ENCODE measurements around the gene COX7C.

Gene COX7C

GRCh38 chr5:86665984-86666760 is 48.4 kb downstream of the COX7C start:
- TF ChIP-seq, protein P1, sequence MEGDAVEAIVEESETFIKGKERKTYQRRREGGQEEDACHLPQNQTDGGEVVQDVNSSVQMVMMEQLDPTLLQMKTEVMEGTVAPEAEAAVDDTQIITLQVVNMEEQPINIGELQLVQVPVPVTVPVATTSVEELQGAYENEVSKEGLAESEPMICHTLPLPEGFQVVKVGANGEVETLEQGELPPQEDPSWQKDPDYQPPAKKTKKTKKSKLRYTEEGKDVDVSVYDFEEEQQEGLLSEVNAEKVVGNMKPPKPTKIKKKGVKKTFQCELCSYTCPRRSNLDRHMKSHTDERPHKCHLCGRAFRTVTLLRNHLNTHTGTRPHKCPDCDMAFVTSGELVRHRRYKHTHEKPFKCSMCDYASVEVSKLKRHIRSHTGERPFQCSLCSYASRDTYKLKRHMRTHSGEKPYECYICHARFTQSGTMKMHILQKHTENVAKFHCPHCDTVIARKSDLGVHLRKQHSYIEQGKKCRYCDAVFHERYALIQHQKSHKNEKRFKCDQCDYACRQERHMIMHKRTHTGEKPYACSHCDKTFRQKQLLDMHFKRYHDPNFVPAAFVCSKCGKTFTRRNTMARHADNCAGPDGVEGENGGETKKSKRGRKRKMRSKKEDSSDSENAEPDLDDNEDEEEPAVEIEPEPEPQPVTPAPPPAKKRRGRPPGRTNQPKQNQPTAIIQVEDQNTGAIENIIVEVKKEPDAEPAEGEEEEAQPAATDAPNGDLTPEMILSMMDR (IDR thresholded peaks at IDR 0.05; ENCODE audit: control insufficient read depth, extremely low read depth, insufficient read depth): no peak
- DNase-seq (ENCODE audit: low read depth): no peak
- no peak overlapping the region for H3K4me3 ChIP-seq (ENCODE audit: low read depth, low read length)

GRCh38 chr5:86666981-86667380 is 49.2 kb downstream of the COX7C start:
- TF ChIP-seq, protein P1 (IDR thresholded peaks at IDR 0.05; ENCODE audit: control insufficient read depth, extremely low read depth, insufficient read depth): no peak
- DNase-seq (ENCODE audit: low read depth): no peak
- H3K4me3 ChIP-seq (ENCODE audit: low read depth, low read length): no peak overlapping the region
